Testis (tissue), 3 donors: ENCODE measurements around the gene ATP5F1C. TPM values are rescaled to one million over a fixed set of nuclear protein-coding genes. Genes with fewer than 3 reads are reported as not detected.

Experiments
- DNase-seq: peaks from one replicate; pipeline ENCODE4 v3.0.0-alpha.2; 2019
- H3K27ac ChIP-seq, 2 donors: fragments of 200-600 bp; sonication (generic); one replicate each; pipeline ENCODE4 v1.5.1; 2019
- H3K27me3 ChIP-seq: fragments of 200-600 bp; sonication (generic); one replicate; pipeline ENCODE4 v1.5.1; 2019
- H3K36me3 ChIP-seq: fragments of 200-600 bp; sonication (generic); one replicate; pipeline ENCODE4 v1.5.1; 2017; ENCODE audit warnings: low read depth; ENCODE audit errors: missing control alignments
- H3K4me1 ChIP-seq: fragments of 200-600 bp; sonication (generic); one replicate; pipeline ENCODE4 v1.5.1; 2019
- H3K4me3 ChIP-seq, 2 donors: fragments of 200-600 bp; sonication (generic); one replicate each; pipeline ENCODE4 v1.5.1; 2017 to 2019
- H3K9me3 ChIP-seq: fragments of 200-600 bp; sonication (generic); one replicate; pipeline ENCODE4 v1.5.1; 2017
- CTCF ChIP-seq, 3 experiments: fragments of 450-650 bp in 2 of 3; fragments of 200-600 bp in 1 of 3; sonication (generic) in 1 of 3; IDR thresholded peaks; one replicate each; pipeline ENCODE4 v1.5.1; 2016 to 2019; ENCODE audit warnings: antibody characterized with exemption in 3 of 3, mild to moderate bottlenecking in 2 of 3, moderate library complexity in 1 of 3
- POLR2A ChIP-seq: fragments of 450-650 bp; IDR thresholded peaks from one replicate; pipeline ENCODE4 v1.6.1; 2017; ENCODE audit warnings: antibody characterized with exemption, mild to moderate bottlenecking, moderate library complexity
- WGBS, 2 donors: methylation state at CpG; one replicate each; pipeline ENCODE4 v1.1.5; 2018; 5-methylcytosine and 5-hydroxymethylcytosine counted together
- intact Hi-C: fragments of 100-400 bp; cut with DNase I; formaldehyde crosslinking; loops from one replicate; pipeline ENCODE4 v1.15.1; 2023; ENCODE audit warnings: low total_unique reads
- polyA plus RNA-seq: library from polyadenylated mRNA; stranded (reverse); fragments of 350-450 nt; fragmentation: Illumina TruSeq; extraction: RNeasy Lipid Tissue Mini Kit (QIAGEN cat#74804); gene quantifications from one replicate; pipeline ENCODE4 v1.2.3, GENCODE V29; 2014; ENCODE audit warnings: low read depth, low replicate concordance; ENCODE audit not compliant: insufficient read depth
- total RNA-seq, 2 donors: library from RNA; depleted of rRNA; stranded (reverse); fragments of >200 nt; gene quantifications; one replicate each; pipeline ENCODE4 v1.2.3, GENCODE V29; 2016

Gene ATP5F1C
- total and polyA plus RNA-seq, 3 donors from 2014 or later = 186 to 272 (median 246) TPM

GRCh38 chr10:7802606-7803005, 14.6 kb downstream of the ATP5F1C start:
- H3K9me3 ChIP-seq = no peaks in the 10 kb centered on the region
- TF ChIP-seq POLR2A (no peak), CTCF (IDR thresholded peaks at IDR 0.05) (no peak)
- no peak overlapping the region for H3K4me3 ChIP-seq
- WGBS, 2 donors = 88 to 91% methylated on average over 4 of the region's 4 CpGs
- intact Hi-C loops = no loop called here
- no peak overlapping the region for H3K27ac ChIP-seq
- DNase-seq = no peak
- peaks cover 15% of the 10 kb centered on the region for H3K4me1 ChIP-seq
- no peaks in the 10 kb centered on the region for H3K36me3 ChIP-seq
- no peaks in the 10 kb centered on the region for H3K27me3 ChIP-seq

GRCh38 chr10:7804216-7804615, 16.2 kb downstream of the ATP5F1C start:
- intact Hi-C loops = no loop called here
- WGBS, 2 donors = 58 to 71% methylated on average over 6 of the region's 6 CpGs
- Histone ChIP-seq H3K4me1 (peaks cover 15% of the 10 kb centered on the region), H3K27me3 (no peaks in the 10 kb centered on the region), H3K4me3 (no peak overlapping the region), H3K9me3 (no peaks in the 10 kb centered on the region), H3K27ac (peak overlapping the region; percentile 26 to 54), H3K36me3 (no peaks in the 10 kb centered on the region)
- TF ChIP-seq CTCF (IDR thresholded peaks at IDR 0.05) (no peak), POLR2A (no peak)
- no peak for DNase-seq

GRCh38 chr10:7804741-7805140, 16.8 kb downstream of the ATP5F1C start:
- 31 to 44% methylated on average over 2 of the region's 2 CpGs for whole genome bisulfite sequencing, 2 donors
- H3K4me1 ChIP-seq = peaks cover 15% of the 10 kb centered on the region
- intact Hi-C loops = no loop called here
- TF ChIP-seq CTCF (IDR thresholded peaks at IDR 0.05) (no peak), POLR2A (no peak)
- peak; percentile 85 for DNase-seq
- peak overlapping the region; percentile 53 to 54 for H3K27ac ChIP-seq
- H3K9me3 ChIP-seq = no peaks in the 10 kb centered on the region
- no peaks in the 10 kb centered on the region for H3K27me3 ChIP-seq
- no peak overlapping the region for H3K4me3 ChIP-seq
- H3K36me3 ChIP-seq = no peaks in the 10 kb centered on the region

- DNase-seq = no peak
- intact Hi-C loops = no loop called here
- H3K27me3 ChIP-seq = no peaks in the 10 kb centered on the region
- peaks cover 14% of the 10 kb centered on the region for H3K4me1 ChIP-seq
- WGBS, 2 donors = 74 to 75% methylated on average over 4 of the region's 4 CpGs
- no peaks in the 10 kb centered on the region for H3K36me3 ChIP-seq
- no peaks in the 10 kb centered on the region for H3K9me3 ChIP-seq
- H3K27ac ChIP-seq = no peak overlapping the region
- TF ChIP-seq CTCF (IDR thresholded peaks at IDR 0.05) = no peak
- TF ChIP-seq POLR2A = no peak
- H3K4me3 ChIP-seq = no peak overlapping the region
These were observed 20.8 kb downstream of the ATP5F1C start for GRCh38 chr10:7808686-7809267.

GRCh38 chr10:7810443-7810842, 22.5 kb downstream of the ATP5F1C start:
- WGBS, 2 donors = 84% methylated on average over 7 of the region's 7 CpGs
- no peaks in the 10 kb centered on the region for H3K36me3 ChIP-seq
- TF ChIP-seq CTCF (IDR thresholded peaks at IDR 0.05) (no peak), POLR2A (no peak)
- no peaks in the 10 kb centered on the region for H3K27me3 ChIP-seq
- H3K4me1 ChIP-seq = no peaks in the 10 kb centered on the region
- H3K9me3 ChIP-seq = no peaks in the 10 kb centered on the region
- intact Hi-C loops = no loop called here
- H3K4me3 ChIP-seq = no peak overlapping the region
- H3K27ac ChIP-seq = no peak overlapping the region
- no peak for DNase-seq
